Fibroblast of the aortic adventitia (primary cell): ENCODE results near the gene C2orf78. TPM values are rescaled to one million over a fixed set of nuclear protein-coding genes. Genes with fewer than 3 reads are reported as not detected.

Experiments used
- DNase-seq: peaks from one replicate; pipeline ENCODE4 v3.0.0-alpha.2; 2010; ENCODE audit warnings: low read depth
- H3K4me3 ChIP-seq: 2 replicates; pipeline ENCODE4 v1.5.1; 2011; ENCODE audit warnings: low read depth, mild to moderate bottlenecking, control low read depth, low read length, moderate library complexity
- total RNA-seq: library from RNA; depleted of rRNA; stranded (reverse); fragments of >200 nt; gene quantifications from 2 replicates; pipeline ENCODE4 v1.2.3, GENCODE V29; 2012; ENCODE audit warnings: low replicate concordance
- TF ChIP-seq, protein P1 (sequence below): IDR thresholded peaks from 2 replicates; pipeline ENCODE4 v1.5.1; 2011; ENCODE audit warnings: mild to moderate bottlenecking, low read length, control low read depth, inconsistent platforms; ENCODE audit not compliant: insufficient read depth

C2orf78 gene
- total RNA-seq, 1 donor = not detected

DNA sequence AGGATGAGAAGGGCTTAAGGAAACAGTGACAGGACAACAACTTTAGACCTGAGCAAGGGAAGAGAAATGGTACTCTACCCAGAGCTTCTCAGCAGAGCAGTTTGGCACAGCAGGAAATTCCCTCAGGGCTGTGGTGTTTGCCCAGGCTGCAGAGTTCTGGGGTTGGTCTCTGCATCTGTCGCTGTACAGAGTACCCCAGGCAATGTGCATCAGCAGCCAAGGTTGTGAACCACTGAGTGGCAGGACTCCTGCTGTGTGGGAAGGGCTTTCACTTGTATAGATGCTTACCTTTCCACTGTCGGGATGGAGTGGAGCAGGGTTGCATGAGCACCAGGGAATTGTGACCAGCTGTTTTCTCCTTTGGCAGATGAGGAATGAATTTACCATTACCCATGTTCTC is 66.0 kb downstream of the C2orf78 start:
- H3K4me3 ChIP-seq = no peak overlapping the region
- DNase-seq = no peak
- TF ChIP-seq, protein P1, sequence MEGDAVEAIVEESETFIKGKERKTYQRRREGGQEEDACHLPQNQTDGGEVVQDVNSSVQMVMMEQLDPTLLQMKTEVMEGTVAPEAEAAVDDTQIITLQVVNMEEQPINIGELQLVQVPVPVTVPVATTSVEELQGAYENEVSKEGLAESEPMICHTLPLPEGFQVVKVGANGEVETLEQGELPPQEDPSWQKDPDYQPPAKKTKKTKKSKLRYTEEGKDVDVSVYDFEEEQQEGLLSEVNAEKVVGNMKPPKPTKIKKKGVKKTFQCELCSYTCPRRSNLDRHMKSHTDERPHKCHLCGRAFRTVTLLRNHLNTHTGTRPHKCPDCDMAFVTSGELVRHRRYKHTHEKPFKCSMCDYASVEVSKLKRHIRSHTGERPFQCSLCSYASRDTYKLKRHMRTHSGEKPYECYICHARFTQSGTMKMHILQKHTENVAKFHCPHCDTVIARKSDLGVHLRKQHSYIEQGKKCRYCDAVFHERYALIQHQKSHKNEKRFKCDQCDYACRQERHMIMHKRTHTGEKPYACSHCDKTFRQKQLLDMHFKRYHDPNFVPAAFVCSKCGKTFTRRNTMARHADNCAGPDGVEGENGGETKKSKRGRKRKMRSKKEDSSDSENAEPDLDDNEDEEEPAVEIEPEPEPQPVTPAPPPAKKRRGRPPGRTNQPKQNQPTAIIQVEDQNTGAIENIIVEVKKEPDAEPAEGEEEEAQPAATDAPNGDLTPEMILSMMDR = no peak

DNA sequence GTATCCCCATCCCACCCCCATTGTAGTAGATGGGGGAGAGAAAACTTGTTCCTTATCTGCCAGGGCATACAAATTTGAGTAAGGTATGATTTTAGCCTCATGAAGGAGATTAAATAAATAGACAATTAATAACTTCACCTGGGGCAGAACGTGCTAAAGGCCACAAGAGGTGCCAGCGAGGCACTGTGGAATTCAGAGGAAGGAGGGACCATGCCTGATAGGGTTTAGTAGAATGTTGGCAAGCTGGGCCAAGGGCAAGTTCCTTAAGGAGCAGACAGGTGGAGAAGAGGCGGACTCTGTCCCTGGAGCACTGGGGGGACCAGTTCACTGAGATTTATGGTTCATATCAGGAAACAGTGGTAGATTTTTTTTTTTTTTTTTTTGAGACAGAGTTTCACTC is 67.3 kb downstream of the C2orf78 start:
- TF ChIP-seq, protein P1 = peak; percentile 21
- no peak for DNase-seq
- no peak overlapping the region for H3K4me3 ChIP-seq

DNA sequence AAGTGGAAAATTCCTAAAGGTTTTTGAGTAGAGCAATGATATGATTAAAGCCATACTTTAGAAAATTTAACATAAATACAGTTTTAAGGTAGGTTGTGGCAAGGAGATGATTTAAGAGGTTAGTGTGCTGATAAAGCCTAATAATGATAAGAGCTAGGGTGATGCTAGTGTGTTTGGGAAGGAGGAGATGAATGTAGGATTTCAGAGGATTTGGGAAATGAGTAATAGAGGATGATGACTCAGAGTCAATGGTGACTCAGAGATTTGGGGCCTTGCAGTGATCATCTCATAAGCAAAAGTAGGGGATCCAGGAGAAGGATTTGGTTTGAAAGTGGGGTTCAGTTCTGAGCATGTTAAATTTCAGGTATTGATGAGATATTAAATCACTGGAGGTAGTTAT is 68.0 kb downstream of the C2orf78 start:
- H3K4me3 ChIP-seq = no peak overlapping the region
- DNase-seq = peak; percentile 81
- TF ChIP-seq, protein P1 = no peak

DNA sequence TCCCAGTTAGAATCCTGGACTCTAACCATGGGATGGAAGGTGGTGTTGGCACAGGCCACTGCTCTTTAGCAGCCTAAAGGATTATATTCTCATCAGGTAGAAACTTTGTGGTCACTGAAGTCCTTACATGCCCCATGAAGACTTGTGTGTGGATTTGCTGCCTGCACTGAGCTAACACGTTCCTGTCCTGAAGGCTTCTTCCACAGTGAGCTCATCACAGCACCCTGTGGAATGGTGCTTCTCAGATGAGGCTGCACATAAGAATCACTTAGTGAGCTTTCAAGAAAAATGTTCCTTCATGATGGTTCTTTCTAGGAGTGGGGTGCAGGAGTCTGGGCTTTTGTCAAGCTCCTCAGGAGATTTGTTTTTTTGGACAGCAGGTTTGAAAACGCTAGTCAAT is 71.5 kb downstream of the C2orf78 start:
- TF ChIP-seq, protein P1 = no peak
- DNase-seq = no peak
- no peak overlapping the region for H3K4me3 ChIP-seq

DNA sequence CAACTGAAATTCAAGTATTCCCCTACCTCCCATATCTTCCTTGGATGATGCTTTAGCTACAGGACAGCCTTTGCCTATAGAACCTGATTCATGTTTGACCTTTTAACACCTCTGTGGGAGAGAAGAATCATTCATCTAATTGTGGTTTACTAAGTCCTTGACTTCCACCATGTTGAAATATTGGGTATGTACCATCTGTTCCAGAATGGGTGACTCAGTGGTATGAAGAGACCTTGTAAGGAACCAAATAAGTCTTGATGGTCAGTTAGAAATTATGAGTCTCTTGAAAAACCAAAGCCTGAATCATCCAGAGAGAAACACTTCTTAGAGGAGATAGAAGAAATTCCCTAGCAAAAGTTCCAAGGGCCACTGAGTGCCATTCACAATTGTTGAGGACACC is 72.2 kb downstream of the C2orf78 start:
- TF ChIP-seq, protein P1 = no peak
- peak; percentile 65 for DNase-seq
- H3K4me3 ChIP-seq = no peak overlapping the region

DNA sequence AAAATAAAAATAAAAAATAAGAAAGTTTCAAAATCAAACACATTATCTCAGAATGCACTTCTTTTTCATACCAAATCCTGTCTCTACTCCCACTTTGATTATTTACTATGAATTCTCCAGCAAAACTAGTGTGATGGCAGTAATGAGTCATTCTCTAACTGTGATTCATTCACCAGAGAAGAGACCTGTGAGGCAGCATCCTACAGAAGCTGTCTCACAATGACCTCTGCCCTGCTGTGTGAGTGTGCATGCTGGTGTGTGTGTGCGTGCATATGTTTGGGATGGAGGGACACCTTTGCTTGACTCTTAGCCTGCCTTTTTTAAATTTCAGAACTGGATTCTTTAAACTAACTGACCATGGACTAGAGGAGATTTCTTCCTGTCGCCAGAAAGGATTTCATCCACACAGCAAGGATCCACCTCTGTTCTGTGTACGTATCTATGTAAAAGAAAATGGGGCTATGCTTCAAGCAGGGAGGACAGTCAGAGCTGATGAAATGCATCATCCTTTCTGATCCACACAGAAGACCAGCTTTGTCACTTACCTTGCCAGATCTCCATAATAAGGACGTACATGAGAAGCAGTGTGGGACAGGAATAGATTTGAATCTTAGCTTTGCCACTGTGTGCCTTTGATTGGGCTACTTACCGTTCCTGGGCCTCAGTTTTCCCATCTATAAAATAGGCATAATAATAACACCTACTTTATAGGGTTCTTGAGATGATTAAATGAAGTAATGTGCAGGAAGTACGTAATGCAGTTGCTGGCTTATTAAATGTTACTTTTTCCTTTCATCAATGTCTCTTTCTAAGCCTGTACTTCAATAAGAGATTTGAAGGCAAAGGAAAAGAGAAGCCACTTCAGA is 76.0 kb downstream of the C2orf78 start:
- DNase-seq = peak; percentile 60
- TF ChIP-seq, protein P1 = no peak

More for the DNA sequence above, 76.0 kb downstream of the C2orf78 start:
- no peak overlapping the region for H3K4me3 ChIP-seq
